Left ventricle myocardium superior (tissue), 1 donor: ENCODE data around the gene ATXN1. TPM values are rescaled to one million over a fixed set of nuclear protein-coding genes. Genes with fewer than 3 reads are reported as not detected.
"Not testable (repeated sequence)": the region's sequence is repeated elsewhere in the genome, so short reads cannot be mapped to it uniquely, and the experiment has no call there.

Experiments used
- ATAC-seq: fragments of 200-7000 bp; cut with Tn5 transposase; one replicate; pipeline ENCODE4 v1.9.1; 2020; ENCODE audit warnings: mild to moderate bottlenecking, moderate library complexity
- DNase-seq: peaks from one replicate; pipeline ENCODE4 v3.0.0-alpha.2; 2020
- intact Hi-C: fragments of 100-400 bp; cut with micrococcal nuclease; formaldehyde crosslinking; loops from one replicate; pipeline ENCODE4 v1.11.0; 2022
- total RNA-seq: library from RNA; stranded (reverse); fragmentation: NEBNext Ultra II Directional; extraction: Animal tissue kit (Norgen Biotek cat#: 25700); gene quantifications from one replicate; pipeline ENCODE4 v1.2.1, GENCODE V29; 2021
- donor health status: DM: no; HTN: yes; CAD: no; lungs with severe emphysema.

The ATXN1 gene
- total RNA-seq, 1 donor from 2014 or later, result 45.2 TPM

DNA sequence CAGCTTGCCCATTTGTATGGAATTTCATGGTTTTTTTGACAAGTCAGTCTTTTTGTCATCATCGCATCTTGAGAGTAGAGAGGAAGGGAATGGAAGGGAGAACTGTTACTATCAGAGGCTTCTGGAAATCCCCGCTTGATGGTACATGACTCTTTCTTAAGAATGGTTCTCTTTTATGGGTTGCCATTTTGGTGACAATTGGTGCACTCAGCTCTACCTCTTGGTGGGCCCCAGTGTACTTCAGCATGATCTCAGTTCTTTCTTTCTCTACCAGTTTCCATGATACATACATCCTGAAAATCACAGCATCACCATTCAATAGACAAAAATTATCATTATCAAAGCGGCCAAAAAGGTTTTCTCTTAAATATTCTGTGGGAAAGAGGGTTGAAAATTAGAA is 147.1 kb downstream of the ATXN1 start:
- intact Hi-C loops, ATAC-seq, DNase-seq: not testable (repeated sequence)

DNA sequence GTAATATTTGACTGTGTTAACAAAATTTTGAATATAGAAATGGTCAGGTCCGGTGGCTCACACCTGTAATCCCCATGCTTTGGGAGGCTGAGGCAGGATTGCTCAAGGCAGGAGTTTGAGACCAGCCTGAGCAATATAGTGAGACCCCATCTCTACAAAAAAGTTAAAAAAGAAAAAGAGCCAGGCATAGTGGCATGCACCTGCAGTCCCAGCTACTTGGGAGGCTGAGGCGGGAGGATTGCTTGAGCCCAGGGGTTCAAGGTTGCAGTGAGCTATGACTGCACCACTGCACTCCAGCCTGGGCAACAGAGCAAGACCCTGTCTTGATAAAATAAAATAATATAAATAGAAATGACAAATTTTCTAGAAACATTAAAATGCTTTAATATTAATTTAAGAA is 147.8 kb downstream of the ATXN1 start:
- intact Hi-C loops, ATAC-seq, DNase-seq: not testable (repeated sequence)

DNA sequence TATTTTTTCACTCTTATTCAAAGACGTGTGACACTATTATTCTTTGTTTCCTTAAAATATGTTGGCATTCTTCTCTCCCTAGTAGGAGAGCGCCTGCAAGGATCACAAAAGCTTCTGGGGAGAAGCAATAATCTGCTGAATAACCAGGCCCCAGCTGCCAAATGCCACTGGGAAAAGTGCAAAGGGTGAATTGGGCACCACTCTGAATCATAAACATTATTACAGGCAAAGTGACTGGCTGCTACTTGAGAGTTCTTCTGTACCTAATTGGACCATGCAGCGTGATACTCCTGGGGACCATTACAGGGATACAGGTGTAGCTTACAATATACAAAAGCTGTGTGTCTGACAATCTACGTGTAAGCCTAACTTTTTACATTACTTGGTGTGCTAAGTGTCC is 152.8 kb downstream of the ATXN1 start:
- DNase-seq (no peak), ATAC-seq (no peak)
- intact Hi-C loops, result no loop called here

DNA sequence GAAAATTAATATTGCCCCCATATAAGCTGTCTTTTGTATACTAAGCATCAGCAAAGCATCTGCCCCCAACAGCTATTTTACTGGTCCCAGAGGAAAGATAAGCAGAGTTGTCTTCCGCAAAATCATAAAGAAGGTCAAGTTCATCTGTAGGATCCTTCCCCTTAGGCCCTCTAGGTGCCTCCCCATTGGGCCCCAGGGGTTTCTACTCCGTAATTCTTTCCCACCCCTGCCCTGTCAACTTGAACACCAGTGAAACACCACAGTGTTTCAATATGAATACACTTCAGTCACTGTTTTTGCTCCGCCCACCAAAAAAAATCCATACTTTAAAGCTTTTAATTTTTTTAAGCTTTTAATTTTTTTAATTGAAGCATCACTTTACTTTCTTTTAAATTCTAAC is 159.2 kb downstream of the ATXN1 start:
- intact Hi-C loops, result no loop called here
- DNase-seq (no peak), ATAC-seq (no peak)

DNA sequence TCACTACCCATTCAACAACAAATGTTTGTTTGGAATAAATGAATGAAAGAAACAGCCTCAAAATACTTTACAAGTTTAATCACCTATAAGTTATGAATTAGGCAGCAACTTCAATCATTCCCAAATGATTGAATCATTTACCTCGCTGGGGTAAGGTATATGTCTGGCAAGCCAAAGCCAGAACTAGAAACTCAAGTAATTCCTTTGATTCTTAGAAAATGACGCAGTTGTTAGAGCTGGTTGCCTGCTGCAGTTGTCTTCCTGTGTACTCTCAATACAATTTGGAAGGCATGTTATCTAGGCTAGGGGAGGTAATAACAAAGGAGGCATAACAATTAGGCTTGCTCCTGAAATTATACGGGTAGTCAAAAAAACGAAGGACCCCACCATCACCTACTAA is 160.6 kb downstream of the ATXN1 start:
- ATAC-seq (no peak), DNase-seq (no peak)
- intact Hi-C loops, result no loop called here

DNA sequence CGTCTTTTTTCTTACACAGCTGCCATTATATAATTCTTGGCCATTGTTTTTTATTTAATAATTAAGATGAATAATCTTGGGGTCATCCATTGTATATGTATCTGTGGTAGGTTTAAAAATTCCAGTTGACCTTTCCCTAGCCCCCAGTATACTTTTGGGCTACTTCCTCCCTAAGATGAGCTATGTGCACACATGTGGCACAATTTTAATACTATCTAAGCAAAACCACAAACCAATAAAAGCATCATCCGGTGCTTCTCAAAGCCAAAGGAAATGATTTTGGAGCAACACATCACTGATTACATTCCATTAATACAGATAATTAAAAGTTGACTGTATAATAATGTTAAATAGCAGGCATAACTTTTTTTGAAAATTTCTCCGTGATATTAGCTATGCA is 161.2 kb downstream of the ATXN1 start:
- DNase-seq (no peak), ATAC-seq (no peak)
- intact Hi-C loops, result no loop called here

DNA sequence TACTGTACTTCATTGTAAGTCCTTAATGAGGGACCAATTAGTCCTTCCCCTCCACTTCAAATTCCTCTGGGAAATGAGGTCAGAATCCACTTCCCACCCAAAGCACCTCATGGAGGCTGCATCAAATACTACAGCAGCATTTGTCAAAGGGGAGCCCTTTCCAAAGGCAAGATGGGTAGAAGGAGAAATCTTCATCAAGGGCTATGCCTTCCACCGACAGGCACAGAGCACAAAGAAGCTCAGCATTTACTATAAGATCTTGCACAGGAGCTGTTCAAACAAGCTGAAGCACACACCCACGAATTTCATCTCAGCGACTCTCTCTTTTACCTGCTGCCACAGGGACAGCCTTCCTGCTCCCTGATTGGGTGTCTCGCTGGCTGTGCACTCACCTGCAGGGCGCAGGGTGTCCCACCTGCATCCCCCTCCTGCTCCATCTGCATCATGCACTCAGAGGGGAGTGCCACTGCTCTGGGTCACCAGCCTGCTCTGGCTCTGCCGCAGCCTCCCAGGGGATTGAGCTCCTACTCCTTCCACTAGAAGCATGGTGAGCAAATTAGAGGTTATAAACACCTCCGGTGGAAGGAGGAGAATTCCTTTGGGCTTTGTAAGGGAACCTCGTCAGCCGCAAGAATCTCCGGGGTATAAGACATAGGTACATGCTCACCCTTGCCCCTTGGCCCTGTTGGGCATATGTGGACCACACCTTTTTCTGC is 164.5 kb downstream of the ATXN1 start:
- DNase-seq (no peak), ATAC-seq (no peak)
- intact Hi-C loops, result no loop called here

DNA sequence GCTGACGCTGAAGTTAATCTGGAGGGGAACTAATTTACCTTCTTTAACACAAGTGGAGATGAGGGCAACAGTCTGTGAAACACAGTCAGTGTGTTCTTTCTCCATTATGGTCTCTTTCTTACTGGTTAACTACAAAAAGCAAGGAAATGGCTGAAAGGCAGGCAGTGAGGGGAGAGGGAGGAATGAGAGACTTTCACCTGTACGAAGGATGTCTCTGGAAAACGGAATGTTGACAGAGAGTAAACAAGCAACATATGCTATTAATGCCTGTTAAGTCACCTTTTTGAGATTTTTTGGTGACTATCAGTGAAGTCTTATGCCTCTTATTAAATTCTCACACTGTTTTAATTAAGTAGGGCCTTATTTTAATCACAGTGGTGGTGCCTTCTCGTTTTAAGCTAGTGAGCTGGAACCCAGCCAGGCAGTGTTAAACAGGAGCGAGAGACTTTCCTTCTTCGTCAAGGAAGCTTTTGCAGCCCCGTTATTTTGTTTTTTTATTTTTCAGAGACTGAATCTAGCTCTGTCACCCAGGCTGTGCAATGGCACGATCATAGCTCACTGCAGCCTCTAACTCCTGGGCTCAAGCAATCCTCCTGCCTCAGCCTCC is 165.6 kb downstream of the ATXN1 start:
- ATAC-seq, result no peak

DNA sequence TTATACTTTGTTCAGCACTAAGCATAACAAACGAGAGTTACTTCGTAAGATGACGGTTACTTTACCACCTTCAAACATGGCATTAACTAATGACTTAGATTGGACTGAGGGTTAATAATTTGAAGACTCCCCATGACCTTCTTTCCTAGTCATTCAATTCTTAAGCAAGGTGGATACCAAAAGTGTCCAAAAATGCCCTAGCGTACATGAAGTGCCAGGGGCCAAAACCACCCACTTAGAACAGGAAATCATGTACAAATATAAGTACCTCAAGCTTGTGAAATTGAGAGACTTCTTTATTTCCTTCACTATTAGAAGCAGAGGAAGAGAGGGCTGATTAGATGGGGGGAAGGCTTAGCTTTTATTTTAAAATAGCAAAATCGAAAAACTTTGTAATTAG is 166.4 kb downstream of the ATXN1 start:
- intact Hi-C loops, result no loop called here
- DNase-seq (no peak), ATAC-seq (no peak)

More for the DNA sequence above, 165.6 kb downstream of the ATXN1 start:
- intact Hi-C loops, result no loop called here
- no peak for DNase-seq

DNA sequence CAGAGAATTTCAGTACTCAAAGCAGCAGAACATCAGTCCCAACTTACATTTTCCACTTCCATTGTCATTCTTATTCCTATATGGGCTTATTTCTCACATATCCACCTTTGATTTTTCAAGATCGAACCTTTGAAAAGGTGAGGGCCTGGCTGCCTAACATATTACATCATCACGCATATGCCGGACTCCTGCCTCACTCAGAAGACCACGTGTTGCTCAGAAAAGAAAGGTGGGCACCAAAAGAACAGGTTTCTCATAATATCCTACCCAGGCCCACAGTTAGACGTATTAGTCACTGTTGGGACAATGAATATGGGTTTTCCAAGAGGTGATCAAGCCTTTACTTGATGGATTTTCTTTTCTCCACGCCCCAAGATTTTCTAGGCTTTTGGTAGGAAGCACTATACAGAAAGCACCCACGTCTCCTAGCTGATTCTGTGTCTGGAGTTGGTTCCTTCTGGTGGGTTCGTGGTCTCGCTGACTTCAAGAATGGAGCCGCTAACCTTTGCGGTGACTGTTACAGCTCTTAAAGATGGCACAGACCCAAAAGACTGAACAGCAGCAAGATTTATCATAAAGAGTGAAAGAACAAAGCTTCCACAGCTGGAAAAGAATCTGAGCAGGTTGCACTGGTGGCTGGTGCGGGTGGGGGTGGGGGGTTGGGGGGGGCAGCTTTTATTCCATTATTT is 168.9 kb downstream of the ATXN1 start:
- ATAC-seq, result no peak
- intact Hi-C loops, result no loop called here

DNA sequence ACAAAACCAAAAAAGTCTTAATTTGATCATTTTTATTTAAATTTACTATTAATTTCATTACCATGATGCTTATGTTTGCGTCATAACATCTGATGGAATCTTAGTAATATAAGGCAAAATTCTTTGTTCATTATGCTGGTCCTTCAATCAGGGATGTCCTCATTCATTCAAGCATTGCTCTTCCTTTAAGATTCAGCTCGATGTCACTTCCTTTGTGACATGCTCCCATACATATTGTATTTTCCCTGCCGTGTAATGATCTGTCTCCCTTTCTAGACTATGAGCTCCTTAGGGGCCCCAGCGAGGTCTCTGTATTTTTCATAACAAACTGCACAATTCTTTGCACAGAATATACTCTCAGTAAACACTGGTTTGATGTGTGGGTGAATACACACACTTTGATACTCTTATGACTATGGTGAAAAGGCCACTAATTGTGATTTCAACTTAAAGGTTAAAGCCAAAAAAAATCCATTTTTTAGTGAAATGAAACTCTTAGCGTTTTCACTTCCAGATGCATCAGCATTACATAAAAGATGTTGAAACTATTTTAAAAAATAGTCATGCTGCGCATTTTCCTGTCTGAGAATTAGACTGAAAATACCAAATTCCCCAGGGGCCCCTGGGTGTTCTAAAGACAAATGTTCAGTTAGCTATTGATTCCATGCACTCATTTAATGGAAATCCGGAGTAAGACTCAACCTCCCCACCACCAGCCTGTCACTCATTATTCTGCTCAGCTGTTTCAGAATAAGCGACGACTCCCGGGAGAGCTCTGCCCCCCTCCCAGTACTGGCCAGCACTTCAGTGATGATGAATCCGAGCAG is 169.7 kb downstream of the ATXN1 start:
- intact Hi-C loops, result no loop called here
- no peak for ATAC-seq
- no peak for DNase-seq

More for the DNA sequence above, 168.9 kb downstream of the ATXN1 start:
- DNase-seq, result no peak

DNA sequence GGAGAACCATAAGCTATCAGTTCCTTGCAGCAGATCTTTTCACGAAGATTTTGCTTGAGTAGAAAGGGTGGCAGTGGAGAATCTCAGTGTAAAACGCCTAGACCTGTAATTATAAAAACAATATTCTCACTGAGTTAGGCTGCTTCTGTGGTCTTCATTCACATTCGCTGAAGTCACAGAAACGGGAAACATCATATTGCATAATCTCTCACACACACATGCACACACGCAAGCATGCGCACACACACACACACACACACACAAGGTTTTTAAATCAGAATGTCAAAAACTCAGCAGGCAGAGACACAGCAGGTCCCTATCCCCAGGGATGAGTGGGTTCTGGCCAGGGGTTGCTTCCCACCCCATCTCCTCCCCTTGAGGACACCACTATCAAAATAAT is 175.5 kb downstream of the ATXN1 start:
- ATAC-seq, result peak; percentile 34
- no peak for DNase-seq
- intact Hi-C loops, result no loop called here

DNA sequence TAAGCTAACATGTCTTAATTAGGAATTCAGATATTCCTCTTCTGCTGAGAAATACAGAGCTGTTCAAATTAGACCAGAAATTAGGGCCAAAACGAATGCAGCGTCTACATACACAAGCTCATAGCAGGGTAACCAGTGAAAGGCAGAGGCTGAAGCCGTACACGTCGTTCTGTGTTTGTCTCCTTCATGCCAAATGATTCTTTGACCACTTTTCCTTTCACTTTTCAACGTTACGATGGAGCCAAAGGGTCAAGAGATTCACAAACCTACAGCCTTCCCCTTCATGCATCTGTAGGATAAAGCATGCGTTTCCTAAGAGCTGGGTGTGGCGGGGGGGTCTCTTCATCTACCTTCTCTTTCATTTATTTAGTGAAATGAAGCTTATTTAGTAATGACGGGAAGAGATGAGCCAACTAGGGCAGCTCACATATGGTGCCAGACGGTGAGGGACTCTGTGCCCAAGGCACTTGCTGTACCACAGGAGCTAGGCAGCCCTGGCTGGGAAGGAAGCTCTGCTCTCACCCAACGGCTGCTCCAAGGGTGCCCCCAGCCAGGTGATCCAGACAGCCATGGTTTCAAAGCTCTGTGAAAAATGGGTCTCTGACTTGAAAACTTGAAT is 178.0 kb downstream of the ATXN1 start:
- no peak for ATAC-seq
- intact Hi-C loops, result no loop called here
- DNase-seq, result no peak

DNA sequence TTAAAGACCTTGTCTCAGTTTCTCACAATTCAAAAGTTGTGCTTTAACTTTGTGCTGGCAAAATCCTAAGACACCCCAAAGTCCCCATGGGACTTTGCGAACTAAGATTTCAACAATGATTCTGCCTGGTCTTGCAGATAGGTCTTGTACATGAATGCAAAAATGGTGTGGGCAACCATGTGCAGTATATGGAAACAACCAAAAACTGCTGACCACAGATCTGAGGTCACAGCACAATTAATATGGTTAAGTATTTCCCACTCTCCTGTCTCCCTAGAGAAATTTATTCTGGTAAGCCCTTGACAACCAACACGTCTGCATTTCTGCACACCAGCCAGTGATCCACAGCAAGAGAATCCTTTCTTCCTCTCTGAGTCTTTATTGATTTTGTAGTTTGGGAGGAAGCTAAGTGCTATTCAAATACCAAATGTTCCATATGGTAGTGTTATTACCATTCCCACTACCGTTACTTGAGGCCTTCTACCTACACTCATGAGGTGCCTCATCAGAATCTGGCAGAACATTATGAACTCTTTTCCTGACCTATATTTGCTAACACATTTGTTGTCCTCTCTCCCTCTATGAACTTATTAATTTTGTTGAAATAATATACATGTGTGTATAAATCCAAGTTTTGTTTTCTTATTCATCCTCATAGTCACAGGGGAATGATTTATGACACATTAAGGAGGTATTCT is 178.7 kb downstream of the ATXN1 start:
- intact Hi-C loops, result no loop called here
- ATAC-seq, result no peak
- no peak for DNase-seq

DNA sequence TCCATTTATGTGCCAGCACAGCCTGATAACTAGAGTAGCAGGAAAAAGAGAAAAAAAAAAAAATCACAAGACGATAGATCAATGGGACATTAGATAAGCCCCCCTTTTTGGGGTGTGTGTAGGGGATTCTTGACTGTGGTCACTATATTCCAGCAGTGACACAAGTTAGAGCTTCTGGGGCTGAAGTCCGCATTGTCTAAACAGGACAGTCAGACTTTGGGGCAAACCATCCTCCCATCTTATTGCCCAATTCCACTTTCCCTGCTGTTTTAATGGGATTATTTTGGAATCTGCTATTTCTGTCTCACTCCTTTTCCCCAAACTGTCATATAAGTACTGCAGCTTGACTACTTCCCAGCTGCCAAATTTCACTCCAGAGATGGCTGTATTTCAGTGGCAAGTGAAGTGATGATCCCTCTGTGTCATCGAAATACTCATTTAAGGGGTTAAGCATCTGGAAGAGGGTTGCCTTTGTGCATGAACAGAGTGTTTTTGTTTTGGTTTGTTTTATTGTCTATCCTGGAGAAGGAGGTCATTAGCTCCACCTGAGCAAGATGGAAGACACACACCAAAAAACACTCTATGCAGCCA is 182.5 kb downstream of the ATXN1 start:
- intact Hi-C loops, result no loop called here
- ATAC-seq (no peak), DNase-seq (no peak)

DNA sequence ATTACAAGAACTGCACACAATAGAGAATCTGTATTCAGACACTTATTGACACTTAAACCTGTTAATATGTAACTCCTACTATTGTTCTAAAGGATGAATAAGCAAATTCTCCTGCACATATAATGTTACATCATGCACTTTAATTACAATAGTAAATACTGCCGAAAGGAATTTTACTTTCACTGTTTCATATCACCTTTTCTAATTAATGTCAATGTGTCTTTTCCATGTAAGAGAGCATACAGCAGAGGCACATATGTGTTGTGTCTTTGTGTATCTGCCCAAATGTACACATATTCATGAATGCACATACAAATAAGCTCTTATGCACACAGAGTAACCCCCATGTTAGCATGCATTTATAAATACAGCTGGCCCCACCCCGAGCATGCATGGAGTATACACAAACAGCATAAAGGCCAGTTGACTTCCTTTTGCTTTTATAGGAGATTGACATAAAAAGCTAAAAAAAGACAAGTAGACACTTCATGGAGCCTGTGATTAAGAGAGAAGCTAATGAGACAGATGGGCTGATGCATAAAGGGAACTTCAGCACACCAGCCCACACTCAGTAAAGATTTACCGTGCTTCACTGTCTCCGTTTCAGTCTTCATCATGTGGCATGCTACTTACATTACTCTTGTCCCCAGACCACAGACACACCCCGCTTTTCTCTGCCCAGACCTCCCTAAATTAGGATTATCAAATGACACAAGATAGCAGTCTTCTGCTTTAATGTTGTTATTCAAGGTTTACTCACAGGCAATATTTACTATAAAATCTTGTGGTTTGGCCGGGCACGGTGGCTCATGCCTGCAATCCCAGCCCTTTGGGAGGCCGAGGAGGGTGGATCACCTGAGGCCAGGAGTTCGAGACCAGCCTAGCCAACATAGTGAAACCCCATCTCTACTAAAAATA is 184.6 kb downstream of the ATXN1 start:
- no peak for ATAC-seq
- no peak for DNase-seq
- intact Hi-C loops, result no loop called here

DNA sequence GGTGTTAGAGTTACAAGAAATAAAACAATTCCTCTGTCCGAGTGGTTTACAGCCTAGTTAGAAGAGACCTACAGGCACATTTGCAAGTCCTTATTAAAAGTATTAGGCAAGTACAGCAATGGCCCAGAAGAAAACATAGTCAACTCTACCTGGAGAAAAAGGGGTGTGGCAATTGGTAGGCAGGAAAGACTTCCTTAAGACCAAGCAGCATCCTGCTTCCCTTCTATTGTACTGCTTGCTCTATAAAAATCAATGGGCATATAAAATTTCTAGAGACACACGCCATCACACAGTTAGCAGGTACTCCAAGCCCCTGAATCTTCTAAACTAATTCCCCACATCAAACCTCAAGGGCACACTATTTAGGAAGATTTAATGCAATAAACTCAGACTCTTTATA is 185.6 kb downstream of the ATXN1 start:
- DNase-seq (no peak), ATAC-seq (no peak)
- intact Hi-C loops, result no loop called here
